DND-41 (cell line): ENCODE results near the gene RECK.

Experiments
- ATAC-seq: fragments of 200-7000 bp; cut with Tn5 transposase; 3 replicates; pipeline ENCODE4 v1.9.1; 2021; ENCODE audit warnings: low read depth; ENCODE audit not compliant: insufficient read depth
- DNase-seq: peaks from one replicate; pipeline ENCODE4 v3.0.0-alpha.2; 2020
- H2AFZ ChIP-seq: 2 replicates; pipeline ENCODE4 v1.6.0; 2012; ENCODE audit warnings: low read depth, low read length
- H3K27ac ChIP-seq: 2 replicates; pipeline ENCODE4 v1.5.1; 2012; ENCODE audit warnings: low read length, inconsistent platforms
- H3K27me3 ChIP-seq: fragments of 200-600 bp; sonication (generic); 2 replicates; pipeline ENCODE4 v1.6.0; 2012; ENCODE audit warnings: low read length, mild to moderate bottlenecking, inconsistent platforms; ENCODE audit not compliant: insufficient read depth, poor library complexity
- H3K36me3 ChIP-seq: 2 replicates; pipeline ENCODE4 v1.5.1; 2012; ENCODE audit warnings: low read length, inconsistent platforms; ENCODE audit not compliant: insufficient read depth
- H3K4me1 ChIP-seq: 2 replicates; pipeline ENCODE4 v1.5.1; 2012; ENCODE audit warnings: mild to moderate bottlenecking, low read length; ENCODE audit not compliant: insufficient read depth
- H3K4me2 ChIP-seq: 2 replicates; pipeline ENCODE4 v1.6.0; 2012; ENCODE audit warnings: mild to moderate bottlenecking, moderate library complexity, low read length, inconsistent platforms; ENCODE audit not compliant: insufficient read depth
- H3K4me3 ChIP-seq, 2 experiments: fragments of 200-600 bp in 1 of 2; shearing (Covaris generic) in 1 of 2; 2 replicates each; pipeline ENCODE4 v1.5.1; 2012 to 2016; ENCODE audit warnings: inconsistent platforms in 2 of 2, low read length in 2 of 2, mild to moderate bottlenecking in 2 of 2, low read depth in 1 of 2, moderate library complexity in 1 of 2
- H3K79me2 ChIP-seq: 2 replicates; pipeline ENCODE4 v1.6.0; 2012; ENCODE audit warnings: low read length, inconsistent platforms; ENCODE audit not compliant: insufficient read depth
- H3K9ac ChIP-seq: 2 replicates; pipeline ENCODE4 v1.6.0; 2012; ENCODE audit warnings: low read depth, mild to moderate bottlenecking, inconsistent platforms, low read length, moderate library complexity
- H3K9me3 ChIP-seq: 2 replicates; pipeline ENCODE4 v1.5.1; 2012; ENCODE audit warnings: low read length, moderate library complexity, mild to moderate bottlenecking, inconsistent platforms; ENCODE audit not compliant: insufficient read depth, severe bottlenecking
- H4K20me1 ChIP-seq: 2 replicates; pipeline ENCODE4 v1.6.0; 2012; ENCODE audit warnings: low read length; ENCODE audit not compliant: insufficient read depth
- EZH2 ChIP-seq: IDR thresholded peaks from 3 replicates; pipeline ENCODE4 v1.6.1; 2012; ENCODE audit warnings: borderline replicate concordance, low read depth, mild to moderate bottlenecking, moderate library complexity, low read length, inconsistent platforms; ENCODE audit not compliant: severe bottlenecking
- TF ChIP-seq, protein P1 (sequence below): IDR thresholded peaks from 2 replicates; pipeline ENCODE4 v1.5.1; 2012; ENCODE audit warnings: borderline replicate concordance, low read length, moderate library complexity, mild to moderate bottlenecking; ENCODE audit not compliant: poor library complexity, severe bottlenecking; ENCODE audit errors: extremely low read depth

Gene RECK

DNA sequence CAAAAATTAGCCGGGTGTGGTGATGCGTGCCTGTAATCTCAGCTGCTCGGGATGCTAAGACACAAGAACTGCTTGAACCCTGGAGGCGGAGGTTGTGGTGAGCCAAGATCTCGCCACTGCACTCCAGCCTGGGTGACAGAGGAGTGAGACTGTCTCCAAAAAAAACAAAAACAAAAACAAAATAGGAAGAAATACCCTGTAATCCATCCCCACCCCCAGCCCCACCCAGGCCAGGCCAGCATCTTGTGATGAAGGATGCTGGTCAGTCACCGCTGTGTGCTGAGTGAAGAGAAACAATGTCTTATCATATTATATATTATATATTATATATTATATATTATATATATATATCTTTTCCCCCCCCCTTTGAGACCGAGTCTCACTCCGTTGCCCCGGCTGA, 117.0 kb downstream of the RECK start:
- Histone ChIP-seq H3K9me3 (peaks cover 5% of the 10 kb centered on the region), H3K79me2 (no peaks in the 10 kb centered on the region), H3K4me3 (no peak overlapping the region), H3K27me3 (no peaks in the 10 kb centered on the region), H3K27ac (no peak overlapping the region), H3K4me1 (peaks cover 23% of the 10 kb centered on the region), H4K20me1 (no peaks in the 10 kb centered on the region), H3K4me2 (no peak overlapping the region), H2AFZ (no peak overlapping the region), H3K36me3 (no peaks in the 10 kb centered on the region), H3K9ac (no peak overlapping the region)
- TF ChIP-seq EZH2: no peak
- TF ChIP-seq, protein P1, sequence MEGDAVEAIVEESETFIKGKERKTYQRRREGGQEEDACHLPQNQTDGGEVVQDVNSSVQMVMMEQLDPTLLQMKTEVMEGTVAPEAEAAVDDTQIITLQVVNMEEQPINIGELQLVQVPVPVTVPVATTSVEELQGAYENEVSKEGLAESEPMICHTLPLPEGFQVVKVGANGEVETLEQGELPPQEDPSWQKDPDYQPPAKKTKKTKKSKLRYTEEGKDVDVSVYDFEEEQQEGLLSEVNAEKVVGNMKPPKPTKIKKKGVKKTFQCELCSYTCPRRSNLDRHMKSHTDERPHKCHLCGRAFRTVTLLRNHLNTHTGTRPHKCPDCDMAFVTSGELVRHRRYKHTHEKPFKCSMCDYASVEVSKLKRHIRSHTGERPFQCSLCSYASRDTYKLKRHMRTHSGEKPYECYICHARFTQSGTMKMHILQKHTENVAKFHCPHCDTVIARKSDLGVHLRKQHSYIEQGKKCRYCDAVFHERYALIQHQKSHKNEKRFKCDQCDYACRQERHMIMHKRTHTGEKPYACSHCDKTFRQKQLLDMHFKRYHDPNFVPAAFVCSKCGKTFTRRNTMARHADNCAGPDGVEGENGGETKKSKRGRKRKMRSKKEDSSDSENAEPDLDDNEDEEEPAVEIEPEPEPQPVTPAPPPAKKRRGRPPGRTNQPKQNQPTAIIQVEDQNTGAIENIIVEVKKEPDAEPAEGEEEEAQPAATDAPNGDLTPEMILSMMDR: no peak
- DNase-seq: no peak
- no peak for ATAC-seq

DNA sequence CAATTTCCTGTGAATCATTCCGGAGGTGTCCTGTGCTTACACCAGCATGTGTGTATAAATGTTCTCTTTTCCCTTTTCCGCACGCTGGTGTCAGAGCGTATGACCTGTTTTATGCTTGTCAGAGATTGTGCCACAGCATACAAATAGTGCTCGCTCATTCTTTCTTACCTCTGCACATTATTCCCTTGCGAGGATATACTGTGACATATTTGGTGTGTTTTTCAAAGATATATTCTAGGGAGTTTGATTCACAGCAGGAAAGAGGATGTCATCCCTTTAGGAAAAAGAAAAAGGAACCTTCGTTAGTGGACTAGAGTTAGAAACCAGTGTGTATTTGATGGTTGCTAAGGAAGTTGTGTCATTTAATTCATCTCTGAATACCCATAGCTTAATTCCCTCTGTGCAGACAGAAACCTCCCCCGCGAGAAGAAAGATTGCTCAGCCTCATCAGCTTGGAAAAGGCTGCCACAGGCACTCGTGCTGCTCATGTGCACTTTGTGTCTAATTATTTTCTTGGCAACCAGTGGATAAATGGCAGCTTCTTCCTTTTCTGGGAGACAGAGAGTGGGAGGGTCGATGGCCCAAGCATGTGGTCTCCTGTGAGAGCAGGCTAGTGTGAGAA, 117.7 kb downstream of the RECK start:
- DNase-seq (no peak), ATAC-seq (no peak)
- no peak overlapping the region for H3K27ac ChIP-seq
- no peaks in the 10 kb centered on the region for H3K79me2 ChIP-seq
- no peaks in the 10 kb centered on the region for H4K20me1 ChIP-seq
- no peak overlapping the region for H3K4me3 ChIP-seq
- no peak overlapping the region for H2AFZ ChIP-seq
- H3K36me3 ChIP-seq: no peaks in the 10 kb centered on the region
- no peak overlapping the region for H3K9ac ChIP-seq
- peaks cover 23% of the 10 kb centered on the region for H3K4me1 ChIP-seq
- TF ChIP-seq EZH2: no peak
- no peaks in the 10 kb centered on the region for H3K27me3 ChIP-seq
- no peak overlapping the region for H3K4me2 ChIP-seq
- peaks cover 5% of the 10 kb centered on the region for H3K9me3 ChIP-seq

DNA sequence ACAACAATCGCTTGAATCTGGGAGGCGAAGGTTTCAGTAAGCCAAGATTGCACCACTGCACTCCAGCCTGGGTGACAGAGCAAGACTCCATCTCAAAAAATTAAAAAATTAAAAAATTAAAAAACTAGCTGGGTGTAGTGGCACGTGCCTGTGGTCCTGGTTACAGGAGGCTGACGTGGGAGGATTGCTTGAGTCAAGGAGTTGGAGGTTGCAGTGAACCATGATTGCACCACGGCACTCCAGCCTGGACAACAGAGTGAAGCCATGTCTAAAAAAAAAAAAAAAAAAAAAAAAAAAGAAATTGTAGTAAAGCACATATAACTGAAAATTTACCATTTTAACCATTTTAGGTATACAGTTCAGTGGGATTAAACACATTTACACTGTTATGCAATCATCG, 119.4 kb downstream of the RECK start:
- H3K4me3 ChIP-seq: no peak overlapping the region
- TF ChIP-seq, protein P1: no peak
- no peak for TF ChIP-seq EZH2
- H3K27ac ChIP-seq: no peak overlapping the region
- no peaks in the 10 kb centered on the region for H4K20me1 ChIP-seq
- peaks cover 16% of the 10 kb centered on the region for H3K4me1 ChIP-seq
- no peaks in the 10 kb centered on the region for H3K36me3 ChIP-seq
- no peak overlapping the region for H3K4me2 ChIP-seq
- no peak overlapping the region for H3K9ac ChIP-seq
- ATAC-seq (no peak), DNase-seq (no peak)
- H3K9me3 ChIP-seq: peaks cover 5% of the 10 kb centered on the region
- H3K27me3 ChIP-seq: no peaks in the 10 kb centered on the region
- no peaks in the 10 kb centered on the region for H3K79me2 ChIP-seq
- H2AFZ ChIP-seq: no peak overlapping the region

DNA sequence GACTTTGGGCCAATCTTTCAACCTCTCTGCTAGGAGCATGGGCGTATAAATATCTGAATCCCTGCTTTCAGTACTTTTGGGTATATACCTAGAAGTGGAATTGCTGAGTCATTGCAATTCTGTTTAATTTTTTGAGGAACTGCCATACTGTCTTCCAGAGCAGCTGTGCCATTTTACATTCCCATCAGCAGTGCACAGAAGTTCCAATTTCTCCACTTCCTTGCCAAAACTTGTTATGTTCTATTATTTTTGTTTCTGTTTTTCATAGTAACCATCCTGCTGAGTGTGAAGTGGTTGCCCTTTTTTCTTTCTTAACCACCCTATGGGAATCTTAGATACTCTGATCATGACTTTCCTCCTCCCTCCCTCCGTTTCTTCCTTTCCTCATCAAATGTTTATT, 121.4 kb downstream of the RECK start:
- Histone ChIP-seq H3K9me3 (peaks cover 5% of the 10 kb centered on the region), H4K20me1 (no peaks in the 10 kb centered on the region), H3K9ac (no peak overlapping the region), H3K79me2 (no peaks in the 10 kb centered on the region), H2AFZ (no peak overlapping the region), H3K27ac (no peak overlapping the region), H3K36me3 (no peaks in the 10 kb centered on the region), H3K4me3 (no peak overlapping the region), H3K4me2 (no peak overlapping the region), H3K4me1 (no peaks in the 10 kb centered on the region), H3K27me3 (no peaks in the 10 kb centered on the region)
- DNase-seq (no peak), ATAC-seq (no peak)
- TF ChIP-seq, protein P1: no peak
- TF ChIP-seq EZH2: no peak
